T-helper 2 cell (primary cell): ENCODE measurements around the gene SPIRE1.
"Not testable (repeated sequence)": the region's sequence is repeated elsewhere in the genome, so short reads cannot be mapped to it uniquely, and the experiment has no call there.

Source experiments
- DNase-seq, 5 experiments: peaks; one replicate each; pipeline versions ENCODE4 v3.0.0 to v3.0.0-alpha.2; 2012 to 2022

The SPIRE1 gene

GRCh38 chr18:12645751-12646203 is 12.1 kb downstream of the SPIRE1 start:
- no peak for DNase-seq

GRCh38 chr18:12645254-12645653 is 12.7 kb downstream of the SPIRE1 start:
- DNase-seq = no peak

GRCh38 chr18:12643756-12644155 is 14.2 kb downstream of the SPIRE1 start:
- DNase-seq = not testable (repeated sequence)

- DNase-seq = no peak
These were observed 17.1 kb downstream of the SPIRE1 start for GRCh38 chr18:12640881-12641200.

GRCh38 chr18:12639990-12640880 is 17.7 kb downstream of the SPIRE1 start:
- no peak for DNase-seq

- DNase-seq = no peak
These were observed 19.2 kb downstream of the SPIRE1 start for GRCh38 chr18:12638644-12639124.

- no peak for DNase-seq
These were observed 19.8 kb downstream of the SPIRE1 start for GRCh38 chr18:12637901-12638643.

- no peak for DNase-seq
These were observed 20.5 kb downstream of the SPIRE1 start for GRCh38 chr18:12637393-12637792.

GRCh38 chr18:12631831-12632477 is 26.0 kb downstream of the SPIRE1 start:
- DNase-seq = no peak

- no peak for DNase-seq
These were observed 27.8 kb downstream of the SPIRE1 start for GRCh38 chr18:12630136-12630535.

GRCh38 chr18:12628706-12629702 is 28.9 kb downstream of the SPIRE1 start:
- DNase-seq = peak in 1 of 5 experiments; percentile 31

- DNase-seq = not testable (repeated sequence)
These were observed 30.7 kb downstream of the SPIRE1 start for GRCh38 chr18:12627199-12627598.

GRCh38 chr18:12625241-12625640 is 32.7 kb downstream of the SPIRE1 start:
- no peak for DNase-seq

GRCh38 chr18:12621742-12622306 is 36.1 kb downstream of the SPIRE1 start:
- no peak for DNase-seq

GRCh38 chr18:12615748-12616147 is 42.2 kb downstream of the SPIRE1 start:
- no peak for DNase-seq

- DNase-seq = no peak
These were observed 49.6 kb downstream of the SPIRE1 start for GRCh38 chr18:12608301-12608700.

- no peak for DNase-seq
These were observed 51.2 kb downstream of the SPIRE1 start for GRCh38 chr18:12606592-12607315.

GRCh38 chr18:12604445-12605007 is 53.4 kb downstream of the SPIRE1 start:
- no peak for DNase-seq

- DNase-seq = no peak
These were observed 57.9 kb downstream of the SPIRE1 start for GRCh38 chr18:12599966-12600365.

GRCh38 chr18:12599543-12599942 is 58.4 kb downstream of the SPIRE1 start:
- no peak for DNase-seq
